Endothelial cell of umbilical vein (primary cell): ENCODE data around the gene FAM83E. TPM values are rescaled to one million over a fixed set of nuclear protein-coding genes. Genes with fewer than 3 reads are reported as not detected.

Experiments used
- BruUV-seq: library from RNA; stranded (reverse); fragments of 400-500 nt; replicated peaks from 2 replicates; lab custom pipeline; 2021; lab: Mats Ljungman, UMichigan
- CTCF ChIA-PET: fragments of 300-600, 350-600 bp; sonication (Branson Sonifier 250); formaldehyde crosslinking; loops from one replicate; lab custom pipeline; 2021; ENCODE audit warnings: antibody characterized with exemption, inconsistent platforms; lab: Charles Lee
- POLR2A ChIA-PET: fragments of 300-600, 350-600 bp; sonication (Branson Sonifier 250); formaldehyde crosslinking; loops from one replicate; lab custom pipeline; 2021; ENCODE audit warnings: antibody characterized with exemption, inconsistent platforms; lab: Charles Lee
- DNase-seq: peaks from one replicate; pipeline ENCODE4 v3.0.0-alpha.2; 2011; ENCODE audit warnings: low read depth, low spot score
- FAIRE-seq: peaks from 2 replicates; lab custom pipeline; 2011; peaks lifted over from hg19 to GRCh38; lab: Jason Lieb, UNC
- H2AFZ ChIP-seq: 2 replicates; pipeline ENCODE4 v1.6.0; 2012; ENCODE audit warnings: low read depth, low read length, control low read depth, inconsistent platforms
- H3K27ac ChIP-seq: 2 replicates; pipeline ENCODE4 v1.5.1; 2011; ENCODE audit warnings: low read depth, mild to moderate bottlenecking, control low read depth, low read length, moderate library complexity; ENCODE audit not compliant: insufficient read depth
- H3K27me3 ChIP-seq, 2 experiments: 2 replicates each; pipeline versions ENCODE4 v1.6.0 to v1.6.1; 2011; ENCODE audit warnings: low read length in 2 of 2, mixed read lengths in 1 of 2; ENCODE audit not compliant: control insufficient read depth in 2 of 2, insufficient read depth in 2 of 2
- H3K36me3 ChIP-seq, 2 experiments: 2 replicates in 1 of 2; 3 replicates in 1 of 2; pipeline ENCODE4 v1.5.1; 2011; ENCODE audit warnings: low read length in 2 of 2, mild to moderate bottlenecking in 1 of 2, moderate library complexity in 1 of 2; ENCODE audit not compliant: control insufficient read depth in 2 of 2, insufficient read depth in 2 of 2; ENCODE audit errors: extremely low read depth in 1 of 2
- H3K4me1 ChIP-seq: 3 replicates; pipeline ENCODE4 v1.5.1; 2011; ENCODE audit warnings: mild to moderate bottlenecking, low read length; ENCODE audit not compliant: control insufficient read depth, insufficient read depth; ENCODE audit errors: extremely low read depth
- H3K4me2 ChIP-seq: 2 replicates; pipeline ENCODE4 v1.6.1; 2011; ENCODE audit warnings: low read length, control low read depth, mixed read lengths; ENCODE audit not compliant: insufficient read depth
- H3K4me3 ChIP-seq, 3 experiments: fragments of 200-600 bp in 1 of 3; sonication (generic), shearing (Covaris generic) in 1 of 3; replicated peaks in 1 of 3; 2 replicates each; pipeline ENCODE4 v1.5.1; 2011 to 2016; ENCODE audit warnings: control low read depth in 3 of 3, low read length in 3 of 3, mild to moderate bottlenecking in 2 of 3, inconsistent platforms in 1 of 3, low read depth in 1 of 3, moderate library complexity in 1 of 3; ENCODE audit not compliant: insufficient read depth in 1 of 3
- H3K79me2 ChIP-seq: 2 replicates; pipeline ENCODE4 v1.6.0; 2012; ENCODE audit warnings: low read length, inconsistent platforms; ENCODE audit not compliant: control insufficient read depth, insufficient read depth
- H3K9ac ChIP-seq: replicated peaks from 2 replicates; pipeline ENCODE3; 2011; ENCODE audit warnings: low read length, control low read depth; ENCODE audit not compliant: insufficient read depth; ENCODE audit errors: extremely low read depth
- H3K9me1 ChIP-seq: replicated peaks from 3 replicates; pipeline ENCODE4 v1.6.0; 2011; ENCODE audit warnings: mild to moderate bottlenecking, low read length; ENCODE audit not compliant: control insufficient read depth, insufficient read depth; ENCODE audit errors: extremely low read depth
- H3K9me3 ChIP-seq: replicated peaks from 2 replicates; pipeline ENCODE4 v1.5.1; 2012; ENCODE audit warnings: low read length, inconsistent platforms; ENCODE audit not compliant: control insufficient read depth, insufficient read depth
- H4K20me1 ChIP-seq: replicated peaks from 2 replicates; pipeline ENCODE3; 2011; ENCODE audit warnings: mild to moderate bottlenecking, low read length; ENCODE audit not compliant: control insufficient read depth, insufficient read depth; ENCODE audit errors: extremely low read depth
- EZH2 ChIP-seq: IDR thresholded peaks from 2 replicates; pipeline ENCODE4 v1.6.1; 2012; ENCODE audit warnings: borderline replicate concordance, low read depth, mild to moderate bottlenecking, moderate library complexity, low read length, inconsistent platforms; ENCODE audit not compliant: severe bottlenecking
- FOS ChIP-seq: IDR thresholded peaks from 2 replicates; pipeline ENCODE4 v1.6.1; 2011; ENCODE audit warnings: mild to moderate bottlenecking, low read length, moderate library complexity, borderline replicate concordance; ENCODE audit not compliant: insufficient read depth
- GATA2 ChIP-seq: IDR thresholded peaks from 2 replicates; pipeline ENCODE4 v1.7.0; 2011; ENCODE audit warnings: low read depth, mild to moderate bottlenecking, moderate library complexity, mixed read lengths, low read length; ENCODE audit not compliant: insufficient read length, insufficient read depth
- JUN ChIP-seq: IDR thresholded peaks from 2 replicates; pipeline ENCODE4 v1.6.1; 2011; ENCODE audit warnings: borderline replicate concordance, low read depth; ENCODE audit not compliant: insufficient read length, insufficient read depth
- MYC ChIP-seq: IDR thresholded peaks from one replicate; pipeline ENCODE4 v1.6.1; 2011; ENCODE audit warnings: mild to moderate bottlenecking, low read depth, low read length
- POLR2AphosphoS5 ChIP-seq: IDR thresholded peaks from 2 replicates; pipeline ENCODE4 v1.6.1; 2012; ENCODE audit warnings: low read depth, mild to moderate bottlenecking, control low read depth, low read length, moderate library complexity; ENCODE audit not compliant: insufficient read depth
- dilution Hi-C: fragments of 300-500 bp; cut with MboI; formaldehyde crosslinking; loops from one replicate; pipeline ENCODE4 v1.15.0; 2019; ENCODE audit warnings: low sequenced_read_pairs; ENCODE audit not compliant: extremely low pct_ligation_motif_present
- intact Hi-C: fragments of 100-400 bp; cut with micrococcal nuclease; formaldehyde crosslinking; loops from one replicate; pipeline ENCODE4 v1.10.0; 2022
- polyA plus RNA-seq, 4 experiments: library from polyadenylated mRNA; depleted of rRNA in 3 of 4; stranded (reverse) in 3 of 4; unstranded in 1 of 4; fragments of >200 nt; gene quantifications; 2 replicates each; pipeline versions ENCODE4 v1.2.1 to v1.2.3, GENCODE V29; 2011 to 2012; ENCODE audit warnings: missing spikeins in 1 of 4
- total RNA-seq: library from RNA; stranded (reverse); gene quantifications from 2 replicates; pipeline ENCODE4 v1.2.3, GENCODE V29; 2021
- TF ChIP-seq, protein P1 (sequence below): IDR thresholded peaks from 2 replicates; pipeline ENCODE4 v1.6.1; 2011; ENCODE audit not compliant: insufficient read depth, insufficient read length
- TF ChIP-seq, protein P2 (sequence below), 2 donors: IDR thresholded peaks; 1 replicate in 1 of 2; 2 replicates in 1 of 2; pipeline ENCODE4 v1.5.1; 2011; ENCODE audit warnings: low read length in 2 of 2, mild to moderate bottlenecking in 2 of 2, moderate library complexity in 2 of 2, control low read depth in 1 of 2, inconsistent platforms in 1 of 2, low read depth in 1 of 2; ENCODE audit not compliant: insufficient read depth in 1 of 2; ENCODE audit errors: extremely low read depth in 1 of 2

FAM83E gene
- total and polyA plus RNA-seq, 2 donors (not counting 3 experiments of a cell fraction or from before 2014, with no cell fraction given): 0.04 to 1.7 TPM

DNA sequence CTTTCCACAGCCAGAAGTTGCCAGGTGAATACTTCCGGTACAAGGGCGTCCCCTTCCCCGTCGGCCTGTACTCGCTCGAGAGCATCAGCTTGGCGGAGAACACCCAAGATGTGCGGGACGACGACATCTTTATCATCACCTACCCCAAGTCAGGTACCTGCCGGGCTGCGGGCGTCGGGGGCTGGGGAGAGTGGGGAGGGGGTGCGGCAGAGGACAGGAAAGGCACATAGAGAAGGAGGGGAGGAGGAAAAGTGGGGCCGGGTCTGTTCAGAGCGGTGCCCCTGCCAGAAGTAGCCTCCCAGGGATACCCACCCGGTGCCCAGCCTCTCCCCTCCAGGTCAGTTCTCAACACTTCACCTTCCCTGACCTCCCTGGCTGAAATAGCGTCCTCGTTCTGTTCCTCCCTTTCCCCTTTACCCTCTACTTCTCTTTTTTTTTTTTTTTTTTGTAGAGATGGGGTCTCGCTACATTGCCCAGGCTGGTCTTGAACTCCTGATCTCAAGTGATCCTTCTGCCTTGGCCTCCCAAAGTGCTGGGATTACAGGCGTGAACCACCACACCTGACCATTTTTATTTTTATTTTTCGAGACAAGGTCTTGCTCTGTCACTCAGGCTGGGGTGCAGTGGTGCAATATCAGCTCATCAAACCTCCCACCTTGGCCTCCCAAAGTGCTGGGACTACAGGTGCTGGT, 38.8 kb downstream of the FAM83E start:
- no TSS peak for BruUV-seq
- Histone ChIP-seq H3K36me3 (no peaks in the 10 kb centered on the region), H3K9ac (no peak overlapping the region), H3K79me2 (no peaks in the 10 kb centered on the region), H3K27ac (no peak overlapping the region), H2AFZ (no peak overlapping the region), H3K27me3 (no peaks in the 10 kb centered on the region), H3K4me3 (no peak overlapping the region), H3K9me1 (no peaks in the 10 kb centered on the region), H3K4me1 (no peaks in the 10 kb centered on the region), H3K9me3 (no peaks in the 10 kb centered on the region), H4K20me1 (no peaks in the 10 kb centered on the region), H3K4me2 (no peak overlapping the region)
- ChIA-PET POLR2A (no interaction called here), CTCF (interaction anchor here (6.6 kb wide), 1 partner anchor 8 kb away, joined by 38 read pairs; no protein-coding TSS in a partner anchor)
- dilution Hi-C loops (no loop called here), intact Hi-C loops (no loop called here)
- TF ChIP-seq EZH2: no peak
- TF ChIP-seq, protein P1, sequence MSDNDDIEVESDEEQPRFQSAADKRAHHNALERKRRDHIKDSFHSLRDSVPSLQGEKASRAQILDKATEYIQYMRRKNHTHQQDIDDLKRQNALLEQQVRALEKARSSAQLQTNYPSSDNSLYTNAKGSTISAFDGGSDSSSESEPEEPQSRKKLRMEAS: no peak
- no peak for TF ChIP-seq JUN
- no peak for TF ChIP-seq MYC
- TF ChIP-seq, protein P2, sequence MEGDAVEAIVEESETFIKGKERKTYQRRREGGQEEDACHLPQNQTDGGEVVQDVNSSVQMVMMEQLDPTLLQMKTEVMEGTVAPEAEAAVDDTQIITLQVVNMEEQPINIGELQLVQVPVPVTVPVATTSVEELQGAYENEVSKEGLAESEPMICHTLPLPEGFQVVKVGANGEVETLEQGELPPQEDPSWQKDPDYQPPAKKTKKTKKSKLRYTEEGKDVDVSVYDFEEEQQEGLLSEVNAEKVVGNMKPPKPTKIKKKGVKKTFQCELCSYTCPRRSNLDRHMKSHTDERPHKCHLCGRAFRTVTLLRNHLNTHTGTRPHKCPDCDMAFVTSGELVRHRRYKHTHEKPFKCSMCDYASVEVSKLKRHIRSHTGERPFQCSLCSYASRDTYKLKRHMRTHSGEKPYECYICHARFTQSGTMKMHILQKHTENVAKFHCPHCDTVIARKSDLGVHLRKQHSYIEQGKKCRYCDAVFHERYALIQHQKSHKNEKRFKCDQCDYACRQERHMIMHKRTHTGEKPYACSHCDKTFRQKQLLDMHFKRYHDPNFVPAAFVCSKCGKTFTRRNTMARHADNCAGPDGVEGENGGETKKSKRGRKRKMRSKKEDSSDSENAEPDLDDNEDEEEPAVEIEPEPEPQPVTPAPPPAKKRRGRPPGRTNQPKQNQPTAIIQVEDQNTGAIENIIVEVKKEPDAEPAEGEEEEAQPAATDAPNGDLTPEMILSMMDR (IDR thresholded peaks at IDR 0.05; ENCODE audit: extremely low read depth in 1 of 2, insufficient read depth in 1 of 2, low read depth in 1 of 2, low read length in 2 of 2): no peak
- no peak for TF ChIP-seq POLR2AphosphoS5
- TF ChIP-seq GATA2: no peak
- no peak for TF ChIP-seq FOS
- DNase-seq (no peak), FAIRE-seq (no peak)
